Measurements from ENCODE around the gene STARD13. TPM values are rescaled to one million over a fixed set of nuclear protein-coding genes. Genes with fewer than 3 reads are reported as not detected.

The STARD13 gene
- total RNA-seq, 1 experiment from 2014 or later = 4.1 TPM

DNA sequence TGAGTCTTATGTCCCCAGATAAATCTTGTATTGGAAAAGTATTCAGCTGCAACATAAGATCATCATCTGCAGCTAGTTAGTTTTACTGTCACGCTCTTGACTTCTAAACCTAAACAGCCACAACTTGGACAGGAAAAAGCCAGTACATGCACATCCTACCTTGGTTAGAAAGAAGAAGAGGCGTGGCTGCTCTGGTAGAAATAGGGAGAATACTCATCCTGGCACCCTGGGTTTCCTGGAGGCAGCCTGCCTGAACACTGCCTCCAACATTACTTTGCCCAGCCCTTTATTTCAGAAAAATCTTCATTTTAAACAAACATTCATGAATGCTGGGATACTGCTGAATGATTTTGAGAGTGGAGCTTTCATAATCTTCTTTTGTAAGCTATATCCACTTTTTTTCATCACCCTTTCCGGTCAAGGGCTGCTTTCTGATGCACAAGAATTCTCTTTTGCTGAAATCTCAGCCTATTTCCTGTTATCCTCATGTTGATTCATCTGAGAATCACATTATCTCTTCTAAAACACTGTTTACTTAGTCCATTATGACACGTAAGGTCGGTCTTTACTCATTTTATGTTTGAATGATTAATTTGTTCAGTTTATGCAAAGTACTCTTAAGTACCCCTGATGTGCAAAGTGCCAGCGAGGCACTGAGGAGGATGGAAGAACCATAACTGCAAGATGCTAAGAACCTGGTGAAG is 55.2 kb downstream of the STARD13 start:
- Histone ChIP-seq H3K79me2 (ENCODE audit: insufficient read depth, low read length) (no peaks in the 10 kb centered on the region), H4K20me1 (ENCODE audit: insufficient read depth) (no peaks in the 10 kb centered on the region), H3K36me3 (ENCODE audit: control insufficient read depth in 1 of 2, insufficient read depth in 2 of 2, low read length in 2 of 2) (no peaks in the 10 kb centered on the region), H3K9me3 (ENCODE audit: control insufficient read depth in 1 of 2, insufficient read depth in 1 of 2, low read depth in 1 of 2, low read length in 2 of 2) (no peaks in the 10 kb centered on the region), H3K27me3 (ENCODE audit: insufficient read depth, low read length) (no peaks in the 10 kb centered on the region), H3K4me3 (replicated peaks in 1 of 2; ENCODE audit: low read depth in 1 of 2, low read length in 2 of 2) (no peak overlapping the region), H2AFZ (ENCODE audit: low read depth, low read length, poor library complexity, severe bottlenecking) (no peak overlapping the region), H3K9me2 (ENCODE audit: insufficient read depth) (no peaks in the 10 kb centered on the region), H3K27ac (ENCODE audit: low read depth, low read length) (no peak overlapping the region), H3K4me1 (ENCODE audit: control insufficient read depth in 1 of 2, insufficient read depth in 2 of 2, low read length in 2 of 2) (no peaks in the 10 kb centered on the region), H3K4me2 (ENCODE audit: low read length) (no peak overlapping the region), H3K9ac (ENCODE audit: low read length) (no peak overlapping the region)
- no peak for ATAC-seq
- TF ChIP-seq, protein P1, sequence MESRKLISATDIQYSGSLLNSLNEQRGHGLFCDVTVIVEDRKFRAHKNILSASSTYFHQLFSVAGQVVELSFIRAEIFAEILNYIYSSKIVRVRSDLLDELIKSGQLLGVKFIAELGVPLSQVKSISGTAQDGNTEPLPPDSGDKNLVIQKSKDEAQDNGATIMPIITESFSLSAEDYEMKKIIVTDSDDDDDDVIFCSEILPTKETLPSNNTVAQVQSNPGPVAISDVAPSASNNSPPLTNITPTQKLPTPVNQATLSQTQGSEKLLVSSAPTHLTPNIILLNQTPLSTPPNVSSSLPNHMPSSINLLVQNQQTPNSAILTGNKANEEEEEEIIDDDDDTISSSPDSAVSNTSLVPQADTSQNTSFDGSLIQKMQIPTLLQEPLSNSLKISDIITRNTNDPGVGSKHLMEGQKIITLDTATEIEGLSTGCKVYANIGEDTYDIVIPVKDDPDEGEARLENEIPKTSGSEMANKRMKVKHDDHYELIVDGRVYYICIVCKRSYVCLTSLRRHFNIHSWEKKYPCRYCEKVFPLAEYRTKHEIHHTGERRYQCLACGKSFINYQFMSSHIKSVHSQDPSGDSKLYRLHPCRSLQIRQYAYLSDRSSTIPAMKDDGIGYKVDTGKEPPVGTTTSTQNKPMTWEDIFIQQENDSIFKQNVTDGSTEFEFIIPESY (IDR thresholded peaks at IDR 0.05; ENCODE audit: extremely low read depth, insufficient replicate concordance, low read length) = no peak
- TF ChIP-seq CBX3 (IDR thresholded peaks at IDR 0.05; ENCODE audit: low read depth) = no peak
- TF ChIP-seq YY1 (IDR thresholded peaks at IDR 0.05; ENCODE audit: extremely low read depth, insufficient replicate concordance, low read depth, low read length) = no peak
- TF ChIP-seq SIN3A (IDR thresholded peaks at IDR 0.05; ENCODE audit: low read depth) = no peak
- no peak for TF ChIP-seq EZH2phosphoT487 (IDR thresholded peaks at IDR 0.05; ENCODE audit: borderline replicate concordance)
- TF ChIP-seq MAX (IDR thresholded peaks at IDR 0.05) = no peak
- TF ChIP-seq ELF1 (IDR thresholded peaks at IDR 0.05; ENCODE audit: borderline replicate concordance, low read depth) = no peak
- TF ChIP-seq EZH2 (IDR thresholded peaks at IDR 0.05) = no peak
- TF ChIP-seq EGR1 (IDR thresholded peaks at IDR 0.05; ENCODE audit: low read depth) = no peak
- TF ChIP-seq, protein P2, sequence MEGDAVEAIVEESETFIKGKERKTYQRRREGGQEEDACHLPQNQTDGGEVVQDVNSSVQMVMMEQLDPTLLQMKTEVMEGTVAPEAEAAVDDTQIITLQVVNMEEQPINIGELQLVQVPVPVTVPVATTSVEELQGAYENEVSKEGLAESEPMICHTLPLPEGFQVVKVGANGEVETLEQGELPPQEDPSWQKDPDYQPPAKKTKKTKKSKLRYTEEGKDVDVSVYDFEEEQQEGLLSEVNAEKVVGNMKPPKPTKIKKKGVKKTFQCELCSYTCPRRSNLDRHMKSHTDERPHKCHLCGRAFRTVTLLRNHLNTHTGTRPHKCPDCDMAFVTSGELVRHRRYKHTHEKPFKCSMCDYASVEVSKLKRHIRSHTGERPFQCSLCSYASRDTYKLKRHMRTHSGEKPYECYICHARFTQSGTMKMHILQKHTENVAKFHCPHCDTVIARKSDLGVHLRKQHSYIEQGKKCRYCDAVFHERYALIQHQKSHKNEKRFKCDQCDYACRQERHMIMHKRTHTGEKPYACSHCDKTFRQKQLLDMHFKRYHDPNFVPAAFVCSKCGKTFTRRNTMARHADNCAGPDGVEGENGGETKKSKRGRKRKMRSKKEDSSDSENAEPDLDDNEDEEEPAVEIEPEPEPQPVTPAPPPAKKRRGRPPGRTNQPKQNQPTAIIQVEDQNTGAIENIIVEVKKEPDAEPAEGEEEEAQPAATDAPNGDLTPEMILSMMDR (IDR thresholded peaks at IDR 0.05 in 2 of 3, conservative IDR thresholded peaks at IDR 0.05 in 1 of 3; ENCODE audit: borderline replicate concordance in 1 of 3, insufficient read depth in 1 of 3, low read depth in 2 of 3, low read length in 2 of 3) = no peak
- TF ChIP-seq REST (IDR thresholded peaks at IDR 0.05; ENCODE audit: low read depth) = no peak
- TF ChIP-seq SP1 (IDR thresholded peaks at IDR 0.05; ENCODE audit: low read depth) = no peak
- no peak for TF ChIP-seq POLR2A (IDR thresholded peaks at IDR 0.05; ENCODE audit: borderline replicate concordance, extremely low read depth, insufficient read depth, insufficient read length)
- no peak for TF ChIP-seq TCF7L2 (IDR thresholded peaks at IDR 0.05; ENCODE audit: borderline replicate concordance, extremely low read depth, insufficient read depth, insufficient read length)
- CTCF ChIA-PET = no interaction called here
- no TSS peak for BruUV-seq (replicated peaks)
- intact Hi-C loops (cut with micrococcal nuclease) = no loop called here
- no peak for DNase-seq (ENCODE audit: low read depth, low spot score)
- POLR2A ChIA-PET = no interaction called here
- RAD21 ChIA-PET (ENCODE audit: low non-redundant PET in 1 of 2, low total read pairs in 2 of 2, uncharacterized antibody in 2 of 2, unreplicated experiment in 2 of 2) = no interaction called here
